GM18951 (cell line): ENCODE results near the gene YOD1.

Source experiments
- POLR2A ChIP-seq: IDR thresholded peaks from 4 replicates; pipeline ENCODE4 v1.6.1; 2011; ENCODE audit warnings: mild to moderate bottlenecking; ENCODE audit not compliant: insufficient read length, insufficient read depth; ENCODE audit errors: extremely low read depth
- in situ Hi-C: fragments of 300-500 bp; cut with MboI; formaldehyde crosslinking; loops from one replicate; pipeline ENCODE4 v1.12.0; 2022; ENCODE audit warnings: low sequenced_read_pairs, mixed read lengths, inconsistent platforms; ENCODE audit not compliant: unreplicated experiment

Gene YOD1

GRCh38 chr1:207024202-207025145, 26.5 kb downstream of the YOD1 start:
- in situ Hi-C loops, result no loop called here
- TF ChIP-seq POLR2A, result no peak

- in situ Hi-C loops, result no loop called here
- no peak for TF ChIP-seq POLR2A
These were observed 27.9 kb downstream of the YOD1 start for GRCh38 chr1:207022996-207023679.

GRCh38 chr1:207021876-207022596, 29.0 kb downstream of the YOD1 start:
- in situ Hi-C loops, result no loop called here
- no peak for TF ChIP-seq POLR2A

- in situ Hi-C loops, result no loop called here
- TF ChIP-seq POLR2A, result no peak
These were observed 29.7 kb downstream of the YOD1 start for GRCh38 chr1:207021139-207021861.

- no peak for TF ChIP-seq POLR2A
- in situ Hi-C loops, result no loop called here
These were observed 30.3 kb downstream of the YOD1 start for GRCh38 chr1:207020709-207021107.

- no peak for TF ChIP-seq POLR2A
- in situ Hi-C loops, result no loop called here
These were observed 30.8 kb downstream of the YOD1 start for GRCh38 chr1:207020065-207020708.

- no peak for TF ChIP-seq POLR2A
- in situ Hi-C loops, result no loop called here
These were observed 31.3 kb downstream of the YOD1 start for GRCh38 chr1:207019661-207020060.

- TF ChIP-seq POLR2A, result no peak
- in situ Hi-C loops, result no loop called here
These were observed 31.8 kb downstream of the YOD1 start for GRCh38 chr1:207019161-207019560.

- in situ Hi-C loops, result no loop called here
- no peak for TF ChIP-seq POLR2A
These were observed 32.3 kb downstream of the YOD1 start for GRCh38 chr1:207018707-207019106.

- no peak for TF ChIP-seq POLR2A
- in situ Hi-C loops, result no loop called here
These were observed 33.1 kb downstream of the YOD1 start for GRCh38 chr1:207017615-207018559.

- no peak for TF ChIP-seq POLR2A
- in situ Hi-C loops, result no loop called here
These were observed 35.2 kb downstream of the YOD1 start for GRCh38 chr1:207015791-207016190.
